Fibroblast of skin of right quadriceps (primary cell): ENCODE results near the gene SKI.

ENCODE experiments used
- DNase-seq: peaks from one replicate; pipeline ENCODE4 v3.0.0-alpha.2; 2013

Gene SKI

GRCh38 chr1:2228157-2228594, at the start of gene SKI:
TSS of gene SKI (plus strand) at chr1:2228319. CDS start at chr1:2228767, 448 bp downstream.
- no peak for DNase-seq

GRCh38 chr1:2178875-2179274, 49.2 kb upstream of the SKI start:
- DNase-seq, result no peak

GRCh38 chr1:2179283-2180013, 48.7 kb upstream of the SKI start:
- no peak for DNase-seq

GRCh38 chr1:2180297-2181245, 47.5 kb upstream of the SKI start:
- DNase-seq, result no peak

- DNase-seq, result no peak
These were observed 46.8 kb upstream of the SKI start for GRCh38 chr1:2181271-2181670.

- no peak for DNase-seq
These were observed 46.4 kb upstream of the SKI start for GRCh38 chr1:2181752-2182151.

GRCh38 chr1:2182376-2182775, 45.7 kb upstream of the SKI start:
- DNase-seq, result no peak

- DNase-seq, result no peak
These were observed 44.2 kb upstream of the SKI start for GRCh38 chr1:2183937-2184334.

GRCh38 chr1:2184531-2184930, 43.6 kb upstream of the SKI start:
- no peak for DNase-seq

- DNase-seq, result no peak
These were observed 43.2 kb upstream of the SKI start for GRCh38 chr1:2184934-2185333.

GRCh38 chr1:2185880-2186855, 42.0 kb upstream of the SKI start:
- DNase-seq, result no peak

GRCh38 chr1:2186901-2187300, 41.2 kb upstream of the SKI start:
- DNase-seq, result no peak

- no peak for DNase-seq
These were observed 40.5 kb upstream of the SKI start for GRCh38 chr1:2187619-2188018.

- no peak for DNase-seq
These were observed 39.8 kb upstream of the SKI start for GRCh38 chr1:2188336-2188735.

GRCh38 chr1:2189459-2190425, 38.4 kb upstream of the SKI start:
- peak; percentile 92 for DNase-seq

- DNase-seq, result no peak
These were observed 37.6 kb upstream of the SKI start for GRCh38 chr1:2190491-2190976.

- DNase-seq, result peak; percentile 50
These were observed 35.8 kb upstream of the SKI start for GRCh38 chr1:2192031-2192995.

GRCh38 chr1:2193514-2194281, 34.4 kb upstream of the SKI start:
- DNase-seq, result no peak

GRCh38 chr1:2194319-2194897, 33.7 kb upstream of the SKI start, which contains the start of gene FAAP20:
TSS of gene FAAP20 (minus strand) at chr1:2194772. CDS start at chr1:2194749, 23 bp downstream.
- DNase-seq, result peak; percentile 74
